ENCODE results near the gene CFAP410. TPM values are rescaled to one million over a fixed set of nuclear protein-coding genes. Genes with fewer than 3 reads are reported as not detected.
"Not testable (repeated sequence)": the region's sequence is repeated elsewhere in the genome, so short reads cannot be mapped to it uniquely, and the experiment has no call there.

CFAP410 gene
- total RNA-seq, 2 donors from 2014 or later, result 48.8 to 51.3 TPM

DNA sequence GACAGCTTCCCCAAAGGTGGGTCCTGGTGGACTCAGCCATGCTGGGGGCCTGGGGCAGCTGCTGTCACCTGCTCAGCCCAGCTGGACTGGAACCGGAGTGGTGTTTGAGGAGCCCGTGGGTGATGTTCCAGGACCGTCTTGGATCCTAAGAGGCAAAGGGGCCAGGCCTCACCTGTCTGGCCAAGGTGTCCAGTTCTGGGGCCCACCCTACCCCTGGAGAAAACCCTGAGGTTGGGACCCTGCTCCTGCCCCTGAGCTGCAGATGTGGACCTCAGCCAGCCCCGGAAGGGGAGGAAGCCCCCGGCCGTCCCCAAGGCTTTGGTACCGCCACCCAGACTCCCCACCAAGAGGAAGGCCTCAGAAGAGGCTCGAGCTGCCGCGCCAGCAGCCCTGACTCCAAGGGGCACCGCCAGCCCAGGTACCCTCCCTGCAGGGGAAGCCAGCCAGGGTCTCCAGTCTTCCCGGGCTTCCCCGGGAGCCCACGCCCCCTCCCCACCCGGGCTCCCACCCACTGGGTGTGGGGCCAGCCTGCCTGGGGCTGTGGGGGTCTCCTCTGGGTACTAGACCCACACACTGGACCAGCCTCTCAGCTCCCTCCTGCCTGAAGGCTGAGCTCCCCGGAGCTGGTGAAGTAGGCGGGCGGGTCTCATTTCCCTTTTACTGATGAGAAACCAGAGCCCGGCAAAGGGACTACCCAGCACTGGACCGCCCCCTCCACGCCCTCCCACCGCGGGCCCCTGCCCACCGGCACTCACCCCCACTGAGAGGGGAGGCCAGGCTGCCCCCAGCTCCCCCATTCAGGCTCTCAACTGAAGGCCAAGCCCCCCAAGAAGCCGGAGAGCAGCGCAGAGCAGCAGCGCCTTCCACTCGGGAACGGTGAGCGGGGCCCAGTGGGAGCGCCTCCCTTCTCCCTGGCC is 52.2 kb downstream of the CFAP410 start:
- ATAC-seq (ENCODE audit: insufficient number of reproducible peaks, low FRiP score, low read depth) (no peak), DNase-seq (ENCODE audit: low spot score) (no peak)
- Histone ChIP-seq H3K27ac (no peak overlapping the region), H3K9me3 (no peaks in the 10 kb centered on the region), H3K36me3 (no peaks in the 10 kb centered on the region), H3K4me1 (ENCODE audit: control insufficient read depth in 1 of 2, low read depth in 2 of 2) (no peaks in the 10 kb centered on the region), H3K27me3 (replicated peaks; ENCODE audit: insufficient read depth) (no peaks in the 10 kb centered on the region), H3K4me3 (no peak overlapping the region)
- TF ChIP-seq, protein P1, sequence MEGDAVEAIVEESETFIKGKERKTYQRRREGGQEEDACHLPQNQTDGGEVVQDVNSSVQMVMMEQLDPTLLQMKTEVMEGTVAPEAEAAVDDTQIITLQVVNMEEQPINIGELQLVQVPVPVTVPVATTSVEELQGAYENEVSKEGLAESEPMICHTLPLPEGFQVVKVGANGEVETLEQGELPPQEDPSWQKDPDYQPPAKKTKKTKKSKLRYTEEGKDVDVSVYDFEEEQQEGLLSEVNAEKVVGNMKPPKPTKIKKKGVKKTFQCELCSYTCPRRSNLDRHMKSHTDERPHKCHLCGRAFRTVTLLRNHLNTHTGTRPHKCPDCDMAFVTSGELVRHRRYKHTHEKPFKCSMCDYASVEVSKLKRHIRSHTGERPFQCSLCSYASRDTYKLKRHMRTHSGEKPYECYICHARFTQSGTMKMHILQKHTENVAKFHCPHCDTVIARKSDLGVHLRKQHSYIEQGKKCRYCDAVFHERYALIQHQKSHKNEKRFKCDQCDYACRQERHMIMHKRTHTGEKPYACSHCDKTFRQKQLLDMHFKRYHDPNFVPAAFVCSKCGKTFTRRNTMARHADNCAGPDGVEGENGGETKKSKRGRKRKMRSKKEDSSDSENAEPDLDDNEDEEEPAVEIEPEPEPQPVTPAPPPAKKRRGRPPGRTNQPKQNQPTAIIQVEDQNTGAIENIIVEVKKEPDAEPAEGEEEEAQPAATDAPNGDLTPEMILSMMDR (IDR thresholded peaks at IDR 0.05), result no peak

- TF ChIP-seq, protein P1 (IDR thresholded peaks at IDR 0.05), result no peak
- H3K27me3 ChIP-seq (replicated peaks; ENCODE audit: insufficient read depth), result no peaks in the 10 kb centered on the region
- H3K4me3 ChIP-seq, result no peak overlapping the region
Measured at GRCh38 chr21:44286086-44286715, 53.0 kb downstream of the CFAP410 start.

DNA sequence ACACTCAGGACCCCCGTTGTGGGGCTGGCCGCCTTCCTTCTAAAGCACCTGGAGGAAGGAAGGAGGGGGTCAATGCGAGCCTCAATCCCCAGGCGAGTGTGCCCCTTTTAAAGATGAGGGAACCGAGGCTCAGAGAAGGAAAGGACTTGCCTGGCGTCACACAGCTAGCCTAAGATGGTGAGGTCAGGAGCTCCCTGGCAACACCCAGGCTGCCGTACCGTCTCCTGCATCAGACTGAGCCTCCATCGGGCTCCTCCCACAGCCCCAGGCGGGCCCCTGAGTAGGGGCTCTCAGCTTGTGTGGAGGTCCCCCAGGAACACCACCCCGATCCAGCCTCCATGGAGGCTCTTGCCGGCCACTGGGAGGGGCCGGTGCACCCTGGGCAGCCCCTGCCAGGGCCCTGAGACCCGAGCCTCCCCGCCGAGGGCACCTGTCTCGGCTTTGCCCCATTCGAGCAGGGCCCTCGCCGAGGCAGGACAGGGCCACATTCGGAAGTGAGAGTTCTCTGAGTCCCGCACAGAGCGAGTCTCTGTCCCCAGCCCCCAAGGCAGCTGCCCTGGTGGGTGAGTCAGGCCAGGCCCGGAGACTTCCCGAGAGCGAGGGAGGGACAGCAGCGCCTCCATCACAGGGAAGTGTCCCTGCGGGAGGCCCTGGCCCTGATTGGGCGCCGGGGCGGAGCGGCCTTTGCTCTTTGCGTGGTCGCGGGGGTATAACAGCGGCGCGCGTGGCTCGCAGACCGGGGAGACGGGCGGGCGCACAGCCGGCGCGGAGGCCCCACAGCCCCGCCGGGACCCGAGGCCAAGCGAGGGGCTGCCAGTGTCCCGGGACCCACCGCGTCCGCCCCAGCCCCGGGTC is 53.8 kb downstream of the CFAP410 start, which contains the start of gene AIRE:
TSS of gene AIRE (plus strand) at position 739 of the 855 bp plus-strand sequence. CDS start 131 bp downstream, outside the sequence.
- TF ChIP-seq, protein P1 (IDR thresholded peaks at IDR 0.05), result no peak
- no peak within 1 kb of the TSS for H3K4me3 ChIP-seq
- H3K27me3 ChIP-seq (replicated peaks; ENCODE audit: insufficient read depth), result no peaks in the 10 kb centered on the region
- DNase-seq (ENCODE audit: low spot score) (no peak), ATAC-seq (ENCODE audit: insufficient number of reproducible peaks, low FRiP score, low read depth) (no peak)
- no peaks in the 10 kb centered on the region for H3K9me3 ChIP-seq
- H3K36me3 ChIP-seq, result no peaks in the 10 kb centered on the region
- no peak within 1 kb of the TSS for H3K27ac ChIP-seq
- no peaks in the 10 kb centered on the region for H3K4me1 ChIP-seq (ENCODE audit: control insufficient read depth in 1 of 2, low read depth in 2 of 2)

More at GRCh38 chr21:44286086-44286715, 53.0 kb downstream of the CFAP410 start:
- Histone ChIP-seq H3K36me3 (no peaks in the 10 kb centered on the region), H3K9me3 (no peaks in the 10 kb centered on the region), H3K4me1 (ENCODE audit: control insufficient read depth in 1 of 2, low read depth in 2 of 2) (no peaks in the 10 kb centered on the region), H3K27ac (no peak overlapping the region)
- no peak for ATAC-seq (ENCODE audit: insufficient number of reproducible peaks, low FRiP score, low read depth)
- no peak for DNase-seq (ENCODE audit: low spot score)

DNA sequence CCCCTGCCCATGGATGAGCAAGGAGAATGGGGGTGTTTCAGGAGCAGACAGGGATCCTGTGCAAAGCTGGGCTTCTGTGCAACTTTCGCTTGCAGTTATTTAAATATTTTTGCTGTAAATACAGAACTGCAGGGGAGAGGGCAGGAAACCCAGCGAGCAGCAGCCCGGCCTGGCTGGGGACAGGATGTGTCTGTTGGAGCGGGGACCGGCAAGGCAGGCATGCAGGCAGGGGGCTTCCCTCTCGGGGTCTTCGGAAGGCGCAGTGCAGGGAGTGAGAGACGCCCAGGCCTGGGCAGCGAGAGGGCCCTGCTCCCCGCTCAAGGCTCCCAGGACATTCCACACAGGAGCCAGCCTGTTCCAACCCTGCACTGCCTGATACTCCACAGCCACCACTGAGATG is 55.2 kb downstream of the CFAP410 start:
- Histone ChIP-seq H3K27me3 (replicated peaks; ENCODE audit: insufficient read depth) (no peaks in the 10 kb centered on the region), H3K36me3 (no peaks in the 10 kb centered on the region), H3K9me3 (no peaks in the 10 kb centered on the region), H3K4me1 (ENCODE audit: control insufficient read depth in 1 of 2, low read depth in 2 of 2) (no peaks in the 10 kb centered on the region), H3K27ac (no peak overlapping the region), H3K4me3 (no peak overlapping the region)
- TF ChIP-seq, protein P1 (IDR thresholded peaks at IDR 0.05), result no peak
- no peak for DNase-seq (ENCODE audit: low spot score)
- ATAC-seq (ENCODE audit: insufficient number of reproducible peaks, low FRiP score, low read depth), result no peak

GRCh38 chr21:44283211-44283785 is 55.9 kb downstream of the CFAP410 start:
- not testable (repeated sequence) for H3K36me3 ChIP-seq; DNase-seq (ENCODE audit: low spot score); ATAC-seq (ENCODE audit: insufficient number of reproducible peaks, low FRiP score, low read depth); H3K4me3 ChIP-seq; H3K9me3 ChIP-seq; H3K27ac ChIP-seq; H3K4me1 ChIP-seq (ENCODE audit: control insufficient read depth in 1 of 2, low read depth in 2 of 2); H3K27me3 ChIP-seq (replicated peaks; ENCODE audit: insufficient read depth)
